Neural crest cell (in vitro differentiated cells): ENCODE data around the gene MARCHF10. TPM values are rescaled to one million over a fixed set of nuclear protein-coding genes. Genes with fewer than 3 reads are reported as not detected.

ENCODE experiments used
- DNase-seq: peaks from one replicate; pipeline ENCODE4 v3.0.0; 2021; ENCODE audit warnings: low read depth, mixed read lengths, low spot score
- H3K27ac Mint-ChIP-seq: one replicate; pipeline ENCODE4 v1.8.0; 2021; ENCODE audit warnings: mild to moderate bottlenecking, mixed read lengths; ENCODE audit not compliant: unreplicated experiment
- H3K27me3 Mint-ChIP-seq: 2 replicates; pipeline ENCODE4 v1.8.0; 2021; ENCODE audit warnings: low read depth, mild to moderate bottlenecking, mixed read lengths
- H3K36me3 Mint-ChIP-seq: 2 replicates; pipeline ENCODE4 v1.8.0; 2021; ENCODE audit warnings: low read depth, mild to moderate bottlenecking, mixed read lengths
- H3K4me1 Mint-ChIP-seq: 2 replicates; pipeline ENCODE4 v1.8.0; 2021; ENCODE audit warnings: mixed read lengths
- H3K4me3 Mint-ChIP-seq: one replicate; pipeline ENCODE4 v1.8.0; 2021; ENCODE audit warnings: mild to moderate bottlenecking, mixed read lengths
- H3K9me3 Mint-ChIP-seq: 2 replicates; pipeline ENCODE4 v1.8.0; 2021; ENCODE audit warnings: mixed read lengths
- CTCF ChIP-seq: fragments of 200-600 bp; sonication (generic); conservative IDR thresholded peaks from 2 replicates; pipeline ENCODE4 v1.5.0; 2021; ENCODE audit warnings: antibody characterized with exemption, mild to moderate bottlenecking
- total RNA-seq: library from RNA; stranded (reverse); gene quantifications from 2 replicates; pipeline ENCODE4 v1.2.1, GENCODE V29; 2021

MARCHF10 gene
- total RNA-seq, 1 donor from 2014 or later: 0.23 TPM

GRCh38 chr17:62760059-62760944, 47.8 kb downstream of the MARCHF10 start:
- peaks cover 4% of the 10 kb centered on the region for H3K4me1 Mint-ChIP-seq
- H3K4me3 Mint-ChIP-seq: no peak overlapping the region
- DNase-seq: no peak
- H3K36me3 Mint-ChIP-seq: no peaks in the 10 kb centered on the region
- no peak overlapping the region for H3K27ac Mint-ChIP-seq
- no peak for TF ChIP-seq CTCF
- H3K27me3 Mint-ChIP-seq: no peaks in the 10 kb centered on the region
- H3K9me3 Mint-ChIP-seq: no peaks in the 10 kb centered on the region

- TF ChIP-seq CTCF: no peak
- Mint-ChIP-seq H3K4me1 (peaks cover 4% of the 10 kb centered on the region), H3K27ac (no peak overlapping the region), H3K4me3 (no peak overlapping the region), H3K27me3 (no peaks in the 10 kb centered on the region), H3K36me3 (no peaks in the 10 kb centered on the region), H3K9me3 (no peaks in the 10 kb centered on the region)
- no peak for DNase-seq
Observed at GRCh38 chr17:62757500-62757951, 50.6 kb downstream of the MARCHF10 start.

- Mint-ChIP-seq H3K27me3 (no peaks in the 10 kb centered on the region), H3K4me3 (no peak overlapping the region), H3K4me1 (peaks cover 4% of the 10 kb centered on the region), H3K9me3 (no peaks in the 10 kb centered on the region), H3K27ac (no peak overlapping the region), H3K36me3 (no peaks in the 10 kb centered on the region)
- no peak for DNase-seq
- no peak for TF ChIP-seq CTCF
Observed at GRCh38 chr17:62756198-62756597, 51.9 kb downstream of the MARCHF10 start.

- Mint-ChIP-seq H3K27me3 (no peaks in the 10 kb centered on the region), H3K4me3 (no peak overlapping the region), H3K9me3 (no peaks in the 10 kb centered on the region), H3K27ac (no peak overlapping the region), H3K4me1 (no peaks in the 10 kb centered on the region), H3K36me3 (no peaks in the 10 kb centered on the region)
- TF ChIP-seq CTCF: no peak
- DNase-seq: no peak
Observed at GRCh38 chr17:62755141-62755851, 52.8 kb downstream of the MARCHF10 start.

GRCh38 chr17:62754631-62755030, 53.5 kb downstream of the MARCHF10 start:
- no peak for TF ChIP-seq CTCF
- no peak overlapping the region for H3K4me3 Mint-ChIP-seq
- no peaks in the 10 kb centered on the region for H3K9me3 Mint-ChIP-seq
- DNase-seq: no peak
- no peaks in the 10 kb centered on the region for H3K27me3 Mint-ChIP-seq
- H3K4me1 Mint-ChIP-seq: no peaks in the 10 kb centered on the region
- H3K27ac Mint-ChIP-seq: no peak overlapping the region
- H3K36me3 Mint-ChIP-seq: no peaks in the 10 kb centered on the region
